ENCODE results near the gene GPC5.

DNA sequence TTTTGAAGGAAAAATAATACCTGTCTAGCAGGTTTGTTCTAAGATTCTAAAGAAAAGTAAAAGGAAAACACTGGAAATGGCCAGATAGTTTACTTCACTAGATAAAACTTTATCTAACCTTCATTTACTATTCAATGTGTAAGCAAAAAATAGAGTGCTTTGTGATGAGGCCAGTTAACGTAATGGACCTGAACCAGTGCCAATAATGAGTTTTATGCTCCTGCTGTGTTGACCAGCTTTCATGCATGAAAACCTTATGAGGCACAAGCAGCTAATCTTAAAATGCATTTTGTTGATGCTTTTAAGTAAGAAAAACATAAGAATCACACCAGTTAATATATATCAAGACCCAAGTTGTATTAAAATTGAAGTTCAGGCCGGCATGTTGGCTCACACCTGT lies 1211.0 kb downstream of the GPC5 start:
- TF ChIP-seq, protein P1, sequence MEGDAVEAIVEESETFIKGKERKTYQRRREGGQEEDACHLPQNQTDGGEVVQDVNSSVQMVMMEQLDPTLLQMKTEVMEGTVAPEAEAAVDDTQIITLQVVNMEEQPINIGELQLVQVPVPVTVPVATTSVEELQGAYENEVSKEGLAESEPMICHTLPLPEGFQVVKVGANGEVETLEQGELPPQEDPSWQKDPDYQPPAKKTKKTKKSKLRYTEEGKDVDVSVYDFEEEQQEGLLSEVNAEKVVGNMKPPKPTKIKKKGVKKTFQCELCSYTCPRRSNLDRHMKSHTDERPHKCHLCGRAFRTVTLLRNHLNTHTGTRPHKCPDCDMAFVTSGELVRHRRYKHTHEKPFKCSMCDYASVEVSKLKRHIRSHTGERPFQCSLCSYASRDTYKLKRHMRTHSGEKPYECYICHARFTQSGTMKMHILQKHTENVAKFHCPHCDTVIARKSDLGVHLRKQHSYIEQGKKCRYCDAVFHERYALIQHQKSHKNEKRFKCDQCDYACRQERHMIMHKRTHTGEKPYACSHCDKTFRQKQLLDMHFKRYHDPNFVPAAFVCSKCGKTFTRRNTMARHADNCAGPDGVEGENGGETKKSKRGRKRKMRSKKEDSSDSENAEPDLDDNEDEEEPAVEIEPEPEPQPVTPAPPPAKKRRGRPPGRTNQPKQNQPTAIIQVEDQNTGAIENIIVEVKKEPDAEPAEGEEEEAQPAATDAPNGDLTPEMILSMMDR (conservative IDR thresholded peaks at IDR 0.05; ENCODE audit: low read length) = no peak
- TF ChIP-seq EZH2phosphoT487 (IDR thresholded peaks at IDR 0.05; ENCODE audit: borderline replicate concordance, low read depth, low read length) = no peak

Measured in OCI-LY7 (cell line).